H1 (cell line): ENCODE data around the gene CHRNA9. TPM values are rescaled to one million over a fixed set of nuclear protein-coding genes. Genes with fewer than 3 reads are reported as not detected.

ENCODE experiments used
- BRCA1 ChIP-seq: IDR thresholded peaks from 2 replicates; pipeline ENCODE4 v1.6.1; 2012; ENCODE audit warnings: low read depth, low read length, improper control_type of control experiment
- CEBPB ChIP-seq: IDR thresholded peaks from 2 replicates; pipeline ENCODE4 v1.6.1; 2012; ENCODE audit warnings: low read depth, low read length
- CHD1 ChIP-seq: IDR thresholded peaks from 2 replicates; pipeline ENCODE4 v1.6.1; 2012; ENCODE audit warnings: low read depth, low read length, improper control_type of control experiment
- CREB1 ChIP-seq: IDR thresholded peaks from 2 replicates; pipeline ENCODE4 v1.6.1; 2012; ENCODE audit warnings: inconsistent platforms
- CTBP2 ChIP-seq: IDR thresholded peaks from 2 replicates; pipeline ENCODE4 v1.7.0; 2011; ENCODE audit warnings: borderline replicate concordance, mild to moderate bottlenecking, moderate library complexity, mixed read lengths, low read length; ENCODE audit not compliant: insufficient read depth, insufficient read length
- GABPA ChIP-seq: IDR thresholded peaks from 2 replicates; pipeline ENCODE4 v1.6.1; 2011; ENCODE audit warnings: mild to moderate bottlenecking, low read length, moderate library complexity, borderline replicate concordance; ENCODE audit not compliant: insufficient read depth
- JUND ChIP-seq: IDR thresholded peaks from 2 replicates; pipeline ENCODE4 v1.6.1; 2011; ENCODE audit warnings: mild to moderate bottlenecking, improper control_type of control experiment, low read length
- KDM1A ChIP-seq: fragments of 200-600, 300-600 bp; sonication (generic); IDR thresholded peaks from 2 replicates; pipeline ENCODE4 v1.7.1; 2016; ENCODE audit warnings: mild to moderate bottlenecking, low read length, borderline replicate concordance
- KDM5A ChIP-seq: fragments of 200-600 bp; IDR thresholded peaks from 2 replicates; pipeline ENCODE4 v1.7.1; 2012; ENCODE audit warnings: mild to moderate bottlenecking, low read length, inconsistent platforms, mixed read lengths
- POLR2A ChIP-seq, 2 experiments: IDR thresholded peaks; 1 replicate in 1 of 2; 2 replicates in 1 of 2; pipeline ENCODE4 v1.6.1; 2011; ENCODE audit warnings: low read depth in 2 of 2, low read length in 2 of 2, mild to moderate bottlenecking in 2 of 2; ENCODE audit errors: control extremely low read depth in 1 of 2
- RNF2 ChIP-seq: fragments of 200-900, 300-1000 bp; sonication (generic); IDR thresholded peaks from 2 replicates; pipeline ENCODE4 v1.7.1; 2016; ENCODE audit warnings: borderline replicate concordance, low read depth, mild to moderate bottlenecking, antibody characterized with exemption, low read length; ENCODE audit not compliant: poor library complexity, severe bottlenecking; ENCODE audit errors: missing control alignments
- SAP30 ChIP-seq: fragments of 300-600 bp; sonication (generic); IDR thresholded peaks from 2 replicates; pipeline ENCODE4 v1.7.1; 2012; ENCODE audit warnings: low read length, moderate library complexity, mild to moderate bottlenecking, inconsistent platforms; ENCODE audit not compliant: insufficient read depth, insufficient replicate concordance
- SIX5 ChIP-seq: IDR thresholded peaks from 2 replicates; pipeline ENCODE4 v1.6.1; 2011; ENCODE audit warnings: mild to moderate bottlenecking, low read depth, low read length
- USF2 ChIP-seq: IDR thresholded peaks from 2 replicates; pipeline ENCODE4 v1.6.1; 2011; ENCODE audit warnings: low read length, improper control_type of control experiment
- YY1 ChIP-seq: IDR thresholded peaks from 2 replicates; pipeline ENCODE4 v1.6.1; 2011; ENCODE audit warnings: low read depth, mild to moderate bottlenecking, low read length
- ZNF274 ChIP-seq: IDR thresholded peaks from 2 replicates; pipeline ENCODE4 v1.7.0; 2012; ENCODE audit warnings: low read length, borderline replicate concordance; ENCODE audit errors: extremely low read depth
- polyA plus RNA-seq, 7 experiments: library from polyadenylated mRNA; depleted of rRNA in 3 of 7; stranded (reverse) in 5 of 7; unstranded in 2 of 7; fragments of >200 nt in 5 of 7; fragments of 200-250 nt in 2 of 7; gene quantifications; 1 replicate in 5 of 7; 2 replicates in 1 of 7; 4 replicates in 1 of 7; pipeline versions ENCODE4 v1.2.1 to v1.2.3, GENCODE V29; 2011 to 2013; ENCODE audit warnings: missing spikeins in 2 of 7, mixed read lengths in 2 of 7
- total RNA-seq: library from RNA; stranded (reverse); fragmentation: NEBNext Ultra II Directional; extraction: Animal tissue kit (Norgen Biotek cat#: 25700); gene quantifications from 2 replicates; pipeline ENCODE4 v1.2.1, GENCODE V29; 2021
- TF ChIP-seq, protein P1 (sequence below): IDR thresholded peaks from 2 replicates; pipeline ENCODE4 v1.6.1; 2011; ENCODE audit warnings: low read depth, mild to moderate bottlenecking, low read length; ENCODE audit not compliant: insufficient read depth

CHRNA9 gene
- total and polyA plus RNA-seq, 2 of the 8 experiments (the other 6 are each of a cell fraction or from before 2014, with no cell fraction given) = 1.4 to 3.3 TPM

- TF ChIP-seq RNF2 = no peak
- TF ChIP-seq POLR2A (IDR thresholded peaks at IDR 0.05; ENCODE audit: control extremely low read depth in 1 of 2, low read depth in 2 of 2, low read length in 2 of 2) = peak in 1 of 2 experiments; percentile 39; a peak in 1 of 3 replicates
- no peak for TF ChIP-seq GABPA
- no peak for TF ChIP-seq JUND
- TF ChIP-seq CTBP2 = no peak
- TF ChIP-seq ZNF274 = no peak
- TF ChIP-seq KDM5A = no peak
- TF ChIP-seq CEBPB = no peak
- TF ChIP-seq, protein P1, sequence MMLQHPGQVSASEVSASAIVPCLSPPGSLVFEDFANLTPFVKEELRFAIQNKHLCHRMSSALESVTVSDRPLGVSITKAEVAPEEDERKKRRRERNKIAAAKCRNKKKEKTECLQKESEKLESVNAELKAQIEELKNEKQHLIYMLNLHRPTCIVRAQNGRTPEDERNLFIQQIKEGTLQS = no peak
- TF ChIP-seq SIX5 = no peak
- TF ChIP-seq SAP30 = no peak
- TF ChIP-seq CHD1 = no peak
- no peak for TF ChIP-seq KDM1A
- TF ChIP-seq USF2 = no peak
- 0 out of 2 replicates have a peak, but pooled peaks have one; percentile 9 for TF ChIP-seq CREB1
- TF ChIP-seq YY1 = no peak
- no peak for TF ChIP-seq BRCA1
Measured at GRCh38 chr4:40309250-40309774, 25.8 kb upstream of the CHRNA9 start (continued).
